Peyer's patch (tissue), 4 donors: ENCODE data around the gene AKT2. TPM values are rescaled to one million over a fixed set of nuclear protein-coding genes. Genes with fewer than 3 reads are reported as not detected.

Experiments used
- DNase-seq, 3 donors: peaks; one replicate each; pipeline ENCODE4 v3.0.0-alpha.2; 2017 to 2019
- H3K27ac ChIP-seq, 4 donors: fragments of 200-600 bp; sonication (generic); one replicate each; pipeline ENCODE4 v1.5.1; 2016 to 2019
- H3K27me3 ChIP-seq, 2 donors: fragments of 200-600 bp; sonication (generic); one replicate each; pipeline ENCODE4 v1.5.1; 2019
- H3K36me3 ChIP-seq, 3 donors: fragments of 200-600 bp; sonication (generic); one replicate each; pipeline ENCODE4 v1.5.1; 2016 to 2019
- H3K4me1 ChIP-seq, 4 donors: fragments of 200-600 bp; sonication (generic); one replicate each; pipeline ENCODE4 v1.5.1; 2016 to 2019
- H3K4me3 ChIP-seq, 4 donors: fragments of 200-600 bp; sonication (generic); 1 replicate in 3 of 4; 2 replicates in 1 of 4; pipeline ENCODE4 v1.5.1; 2016 to 2019; ENCODE audit warnings: mild to moderate bottlenecking in 1 of 4
- H3K9me3 ChIP-seq, 4 donors: fragments of 200-600 bp; sonication (generic); one replicate each; pipeline ENCODE4 v1.5.1; 2016 to 2019; ENCODE audit warnings: mild to moderate bottlenecking in 1 of 4
- CTCF ChIP-seq, 6 experiments: fragments of 450-650 bp in 4 of 6; fragments of 200-600 bp in 2 of 6; sonication (generic) in 1 of 6; IDR thresholded peaks; one replicate each; pipeline ENCODE4 v1.5.1; 2017 to 2019; ENCODE audit warnings: antibody characterized with exemption in 6 of 6, mild to moderate bottlenecking in 3 of 6, moderate library complexity in 1 of 6
- POLR2A ChIP-seq, 2 donors: fragments of 450-650 bp; IDR thresholded peaks; one replicate each; pipeline ENCODE4 v1.5.1; 2017; ENCODE audit warnings: antibody characterized with exemption in 2 of 2, mild to moderate bottlenecking in 2 of 2, moderate library complexity in 2 of 2
- total RNA-seq, 4 donors: library from RNA; depleted of rRNA; stranded (reverse); fragments of >200 nt; gene quantifications; one replicate each; pipeline ENCODE4 v1.1.0, GENCODE V29; 2016

AKT2 gene
- total RNA-seq, 4 donors from 2014 or later, result 67.1 to 146 (median 100) TPM

GRCh38 chr19:40213882-40214570 is 71.1 kb downstream of the AKT2 start:
- H3K4me1 ChIP-seq, result peaks cover 0 to 16% (median 0%) of the 10 kb centered on the region in 4 donors
- peaks cover 0 to 18% of the 10 kb centered on the region in 2 donors for H3K27me3 ChIP-seq
- no peak for TF ChIP-seq CTCF (IDR thresholded peaks at IDR 0.05)
- no peak for TF ChIP-seq POLR2A (IDR thresholded peaks at IDR 0.05)
- no peak for DNase-seq
- peaks cover 0 to 7% (median 0%) of the 10 kb centered on the region in 3 donors for H3K36me3 ChIP-seq
- H3K4me3 ChIP-seq, result no peak overlapping the region
- no peak overlapping the region for H3K27ac ChIP-seq
- no peaks in the 10 kb centered on the region for H3K9me3 ChIP-seq

- peaks cover 0 to 16% (median 0%) of the 10 kb centered on the region in 4 donors for H3K4me1 ChIP-seq
- peaks cover 0 to 7% (median 0%) of the 10 kb centered on the region in 3 donors for H3K36me3 ChIP-seq
- peaks cover 0 to 16% of the 10 kb centered on the region in 2 donors for H3K27me3 ChIP-seq
- H3K4me3 ChIP-seq, result no peak overlapping the region
- TF ChIP-seq CTCF (IDR thresholded peaks at IDR 0.05) (no peak), POLR2A (IDR thresholded peaks at IDR 0.05) (no peak)
- no peak overlapping the region for H3K27ac ChIP-seq
- H3K9me3 ChIP-seq, result no peaks in the 10 kb centered on the region
- no peak for DNase-seq
Observed at GRCh38 chr19:40213251-40213829, 71.8 kb downstream of the AKT2 start.

GRCh38 chr19:40210889-40211288 is 74.3 kb downstream of the AKT2 start:
- no peak overlapping the region for H3K27ac ChIP-seq
- H3K36me3 ChIP-seq, result peaks cover 0 to 9% (median 0%) of the 10 kb centered on the region in 3 donors
- no peaks in the 10 kb centered on the region for H3K27me3 ChIP-seq
- TF ChIP-seq POLR2A (IDR thresholded peaks at IDR 0.05) (no peak), CTCF (IDR thresholded peaks at IDR 0.05) (no peak)
- no peaks in the 10 kb centered on the region for H3K9me3 ChIP-seq
- no peak overlapping the region for H3K4me3 ChIP-seq
- no peak for DNase-seq
- H3K4me1 ChIP-seq, result no peaks in the 10 kb centered on the region

GRCh38 chr19:40208602-40209001 is 76.5 kb downstream of the AKT2 start:
- Histone ChIP-seq H3K9me3 (no peaks in the 10 kb centered on the region), H3K4me1 (no peaks in the 10 kb centered on the region), H3K36me3 (peaks cover 0 to 20% (median 0%) of the 10 kb centered on the region in 3 donors), H3K4me3 (no peak overlapping the region), H3K27ac (no peak overlapping the region), H3K27me3 (no peaks in the 10 kb centered on the region)
- TF ChIP-seq CTCF (IDR thresholded peaks at IDR 0.05) (no peak), POLR2A (IDR thresholded peaks at IDR 0.05) (no peak)
- no peak for DNase-seq

- no peaks in the 10 kb centered on the region for H3K9me3 ChIP-seq
- TF ChIP-seq CTCF (IDR thresholded peaks at IDR 0.05), result no peak
- TF ChIP-seq POLR2A (IDR thresholded peaks at IDR 0.05), result no peak
- H3K4me3 ChIP-seq, result no peak overlapping the region
- no peaks in the 10 kb centered on the region for H3K27me3 ChIP-seq
- H3K27ac ChIP-seq, result no peak overlapping the region
- peaks cover 0 to 20% (median 0%) of the 10 kb centered on the region in 3 donors for H3K36me3 ChIP-seq
- DNase-seq, result no peak
- no peaks in the 10 kb centered on the region for H3K4me1 ChIP-seq
Observed at GRCh38 chr19:40205760-40206159, 79.4 kb downstream of the AKT2 start.
